ENCODE data around the gene YBX3.
A peak's percentile ranks its signal among the peaks of the same experiment; 100 is the strongest.
"Not testable (repeated sequence)": the region's sequence is repeated elsewhere in the genome, so short reads cannot be mapped to it uniquely, and the experiment has no call there.

The YBX3 gene

GRCh38 chr12:10722905-10723746 lies at the start of gene YBX3:
YBX3 (minus strand) TSS chr12:10723323; CDS start chr12:10723111, 212 bp downstream.
- DNase-seq, result peak; percentile 58

- peak; percentile 19 for DNase-seq
Measured at GRCh38 chr12:10771132-10771733, 48.1 kb upstream of the YBX3 start.

GRCh38 chr12:10759657-10760056 lies 36.5 kb upstream of the YBX3 start:
- no peak for DNase-seq

GRCh38 chr12:10756194-10756593 lies 33.1 kb upstream of the YBX3 start:
- no peak for DNase-seq

GRCh38 chr12:10753059-10753458 lies 29.9 kb upstream of the YBX3 start:
- no peak for DNase-seq

- DNase-seq, result no peak
Measured at GRCh38 chr12:10750385-10750727, 27.2 kb upstream of the YBX3 start.

- DNase-seq, result peak; percentile 82
Measured at GRCh38 chr12:10749700-10750384, 26.7 kb upstream of the YBX3 start.

- DNase-seq, result no peak
Measured at GRCh38 chr12:10747730-10748129, 24.6 kb upstream of the YBX3 start.

GRCh38 chr12:10743420-10743819 lies 20.3 kb upstream of the YBX3 start:
- not testable (repeated sequence) for DNase-seq

GRCh38 chr12:10741845-10742244 lies 18.7 kb upstream of the YBX3 start:
- DNase-seq, result no peak

GRCh38 chr12:10740182-10740581 lies 17.1 kb upstream of the YBX3 start:
- no peak for DNase-seq

GRCh38 chr12:10739157-10740118 lies 16.3 kb upstream of the YBX3 start:
- no peak for DNase-seq

- DNase-seq, result no peak
Measured at GRCh38 chr12:10737249-10737648, 14.1 kb upstream of the YBX3 start.

- DNase-seq, result no peak
Measured at GRCh38 chr12:10736463-10736862, 13.3 kb upstream of the YBX3 start.

- DNase-seq, result no peak
Measured at GRCh38 chr12:10735428-10735827, 12.3 kb upstream of the YBX3 start.

- DNase-seq, result no peak
Measured at GRCh38 chr12:10732549-10732948, 9.4 kb upstream of the YBX3 start.

- DNase-seq, result no peak
Measured at GRCh38 chr12:10732066-10732465, 8.9 kb upstream of the YBX3 start.

- no peak for DNase-seq
Measured at GRCh38 chr12:10730559-10730958, 7.4 kb upstream of the YBX3 start.

- DNase-seq, result no peak
Measured at GRCh38 chr12:10728091-10728490, 5.0 kb upstream of the YBX3 start.

GRCh38 chr12:10726945-10727344 lies 3.8 kb upstream of the YBX3 start:
- DNase-seq, result no peak

- DNase-seq, result no peak
Measured at GRCh38 chr12:10725003-10725402, 1.9 kb upstream of the YBX3 start.

GRCh38 chr12:10722502-10722904 lies 620 bp downstream of the YBX3 start:
- peak; percentile 38 for DNase-seq

Measured in NCI-H1105 (cell line).